Astrocyte of the cerebellum (primary cell): ENCODE measurements around the gene CLSTN2.

Experiments
- DNase-seq: peaks from one replicate; pipeline ENCODE4 v3.0.0-alpha.2; 2011; ENCODE audit warnings: low read depth
- H3K4me3 ChIP-seq: 2 replicates; pipeline ENCODE4 v1.5.1; 2011; ENCODE audit warnings: mild to moderate bottlenecking, low read depth, low read length, moderate library complexity
- in situ Hi-C: cut with HindIII; loops from 2 replicates; pipeline ENCODE4 v1.10.0; 2017; ENCODE audit warnings: low sequenced_read_pairs
- TF ChIP-seq, protein P1 (sequence below): IDR thresholded peaks from 2 replicates; pipeline ENCODE4 v1.5.1; 2012; ENCODE audit warnings: low read length, low read depth, moderate library complexity, mild to moderate bottlenecking; ENCODE audit errors: missing control alignments

The CLSTN2 gene

DNA sequence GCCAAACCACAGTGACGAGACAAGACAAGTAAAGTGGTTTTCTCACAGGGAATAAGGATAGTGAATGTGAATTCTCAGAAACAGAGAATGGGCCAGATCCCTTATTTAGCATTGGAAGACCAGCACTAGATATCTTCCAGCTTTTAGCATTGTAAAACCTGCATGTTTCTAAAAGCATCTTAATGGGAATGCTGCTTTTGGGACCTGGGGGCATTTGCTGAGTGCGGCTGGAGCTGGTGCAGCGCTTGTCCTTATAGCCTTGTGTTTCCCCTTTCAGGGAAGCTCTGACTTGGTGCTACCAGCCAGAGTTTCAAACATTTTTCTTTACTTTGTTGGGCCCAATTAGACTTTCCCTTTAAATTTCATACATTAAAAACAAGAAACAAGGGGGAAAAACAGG, 52.9 kb downstream of the CLSTN2 start:
- TF ChIP-seq, protein P1, sequence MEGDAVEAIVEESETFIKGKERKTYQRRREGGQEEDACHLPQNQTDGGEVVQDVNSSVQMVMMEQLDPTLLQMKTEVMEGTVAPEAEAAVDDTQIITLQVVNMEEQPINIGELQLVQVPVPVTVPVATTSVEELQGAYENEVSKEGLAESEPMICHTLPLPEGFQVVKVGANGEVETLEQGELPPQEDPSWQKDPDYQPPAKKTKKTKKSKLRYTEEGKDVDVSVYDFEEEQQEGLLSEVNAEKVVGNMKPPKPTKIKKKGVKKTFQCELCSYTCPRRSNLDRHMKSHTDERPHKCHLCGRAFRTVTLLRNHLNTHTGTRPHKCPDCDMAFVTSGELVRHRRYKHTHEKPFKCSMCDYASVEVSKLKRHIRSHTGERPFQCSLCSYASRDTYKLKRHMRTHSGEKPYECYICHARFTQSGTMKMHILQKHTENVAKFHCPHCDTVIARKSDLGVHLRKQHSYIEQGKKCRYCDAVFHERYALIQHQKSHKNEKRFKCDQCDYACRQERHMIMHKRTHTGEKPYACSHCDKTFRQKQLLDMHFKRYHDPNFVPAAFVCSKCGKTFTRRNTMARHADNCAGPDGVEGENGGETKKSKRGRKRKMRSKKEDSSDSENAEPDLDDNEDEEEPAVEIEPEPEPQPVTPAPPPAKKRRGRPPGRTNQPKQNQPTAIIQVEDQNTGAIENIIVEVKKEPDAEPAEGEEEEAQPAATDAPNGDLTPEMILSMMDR, result no peak
- no peak overlapping the region for H3K4me3 ChIP-seq
- in situ Hi-C loops, result no loop called here
- DNase-seq, result no peak

DNA sequence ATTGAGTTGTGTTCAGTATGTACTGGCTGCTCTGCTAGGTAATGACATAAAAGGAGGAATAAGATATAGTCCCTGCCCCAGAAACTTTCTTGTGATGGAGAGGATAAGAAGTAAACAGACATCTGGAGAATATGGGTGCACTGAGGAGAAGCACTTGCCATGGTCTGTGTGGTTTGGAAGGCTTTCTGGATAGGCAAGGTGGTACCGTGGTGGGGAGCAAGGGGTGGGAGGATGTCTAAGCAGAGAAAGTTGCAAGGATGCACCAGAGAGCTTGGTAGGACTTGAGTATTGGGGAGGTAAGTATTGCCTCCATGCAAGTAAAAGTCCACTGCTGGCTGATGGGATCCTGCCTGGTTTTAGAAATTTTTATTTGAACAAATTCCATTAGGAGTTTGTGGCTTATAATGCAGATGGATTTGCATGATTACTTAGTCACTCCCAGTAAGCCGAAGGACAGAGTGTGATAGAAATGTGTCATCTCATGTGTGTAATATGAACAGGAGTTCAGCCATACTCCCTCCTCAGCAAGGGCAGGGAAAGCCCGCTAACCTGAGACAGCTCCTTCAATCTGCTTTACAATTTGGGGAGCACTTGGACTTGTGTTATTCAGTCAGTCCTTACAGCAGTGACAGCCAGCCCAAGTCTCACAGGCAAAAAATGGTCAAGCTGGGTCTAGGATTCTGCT, 53.6 kb downstream of the CLSTN2 start:
- in situ Hi-C loops, result no loop called here
- DNase-seq, result no peak
- TF ChIP-seq, protein P1, result no peak
- H3K4me3 ChIP-seq, result no peak overlapping the region

DNA sequence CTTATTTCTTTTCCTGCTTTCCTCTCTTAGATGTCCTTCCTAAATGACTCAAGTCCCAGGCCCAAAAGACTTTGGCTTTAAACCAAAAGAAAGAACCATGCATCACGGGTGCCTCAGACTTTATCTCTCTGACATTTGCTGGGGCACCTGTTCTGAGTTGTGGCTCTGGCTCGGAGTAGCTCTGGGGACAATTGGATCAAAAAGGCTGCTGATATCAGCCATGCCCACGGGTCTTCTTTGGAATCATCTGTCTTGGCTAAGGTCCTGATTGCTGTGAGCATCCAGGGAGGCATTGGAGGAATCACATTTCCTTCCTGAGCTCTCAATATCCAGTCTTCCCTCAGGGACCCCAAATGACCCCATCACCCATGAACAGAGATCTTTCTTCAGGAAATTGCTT, 59.9 kb downstream of the CLSTN2 start:
- no peak overlapping the region for H3K4me3 ChIP-seq
- in situ Hi-C loops, result no loop called here

DNA sequence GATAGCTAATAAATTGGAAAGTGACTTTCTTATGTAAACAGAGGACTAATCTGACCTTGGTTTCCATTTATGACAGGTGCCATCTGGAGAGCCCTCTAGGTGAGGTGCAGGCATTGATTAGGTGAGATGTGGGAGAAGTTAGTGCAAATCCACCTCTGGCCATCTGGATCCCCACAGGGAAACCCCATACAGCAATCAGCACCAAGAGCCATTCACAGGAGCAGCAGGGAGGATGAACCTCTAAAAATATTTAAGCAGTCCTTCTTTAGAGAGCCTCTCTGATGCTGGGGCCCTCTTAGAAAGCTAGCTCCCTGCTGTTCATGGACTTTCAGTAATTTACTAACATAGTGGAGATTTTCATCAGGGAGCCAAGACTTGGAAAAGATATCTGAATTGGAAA, 69.3 kb downstream of the CLSTN2 start:
- no peak overlapping the region for H3K4me3 ChIP-seq
- no peak for DNase-seq
- TF ChIP-seq, protein P1, result no peak
- in situ Hi-C loops, result no loop called here

More for the DNA sequence above, 59.9 kb downstream of the CLSTN2 start:
- TF ChIP-seq, protein P1, result no peak
- no peak for DNase-seq

DNA sequence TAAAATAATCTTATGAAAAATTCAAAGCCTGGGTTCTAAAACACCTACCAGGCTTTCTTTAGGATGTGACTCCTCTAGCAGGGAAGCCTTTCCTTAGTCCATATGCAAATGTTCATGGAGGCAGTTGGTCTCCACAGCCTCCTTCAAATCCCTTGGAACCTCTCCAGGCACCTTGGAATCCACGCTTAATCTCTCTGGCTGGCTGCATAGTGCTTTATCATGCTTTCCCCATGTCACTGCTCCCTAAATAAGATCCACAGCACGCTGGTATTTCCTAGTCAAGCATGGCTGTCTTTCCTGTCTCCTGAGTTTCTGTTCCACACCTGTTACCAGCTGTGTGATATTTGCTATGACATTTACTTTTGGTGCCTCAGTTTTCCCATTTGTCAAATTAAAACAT, 71.3 kb downstream of the CLSTN2 start:
- no peak for DNase-seq
- no peak overlapping the region for H3K4me3 ChIP-seq
- TF ChIP-seq, protein P1, result no peak
- in situ Hi-C loops, result no loop called here

DNA sequence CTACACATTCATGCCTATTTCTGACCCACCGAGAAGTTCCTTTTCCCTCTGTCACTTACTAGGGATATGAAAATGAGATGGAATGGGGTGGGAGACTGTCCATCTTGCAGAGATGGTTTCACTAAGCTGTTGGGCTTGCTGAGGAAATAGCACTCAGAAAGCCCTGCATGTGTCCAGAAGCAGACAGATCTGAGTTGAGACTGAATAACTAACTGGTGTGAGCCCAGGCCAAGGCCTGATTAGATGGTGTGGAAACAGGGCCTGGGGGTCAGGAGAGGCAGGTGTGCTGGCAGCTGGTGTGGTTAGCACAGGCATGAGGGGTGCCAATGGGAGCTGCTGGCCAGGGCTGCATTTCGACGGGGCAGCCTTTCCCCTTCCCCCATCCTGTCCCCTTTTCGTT, 72.1 kb downstream of the CLSTN2 start:
- TF ChIP-seq, protein P1, result no peak
- DNase-seq, result no peak
- H3K4me3 ChIP-seq, result no peak overlapping the region
- in situ Hi-C loops, result no loop called here
